HCT116 (cell line): ENCODE results near the gene BMP8B. TPM values are rescaled to one million over a fixed set of nuclear protein-coding genes. Genes with fewer than 3 reads are reported as not detected.
A peak's percentile ranks its signal among the peaks of the same experiment; 100 is the strongest.

ENCODE experiments used
- ATAC-seq: fragments of 200-7000 bp; cut with Tn5 transposase; 2 replicates; pipeline ENCODE4 v1.9.1; 2020; ENCODE audit warnings: mild to moderate bottlenecking, moderate library complexity
- BruUV-seq: library from RNA; stranded (reverse); fragments of 400-500 nt; replicated peaks from 2 replicates; lab custom pipeline; 2021; lab: Mats Ljungman, UMichigan
- CTCF ChIA-PET: fragments of 300-600 bp; sonication (Branson Sonifier 250); formaldehyde crosslinking; loops from one replicate; lab custom pipeline; 2021; ENCODE audit warnings: antibody characterized with exemption; lab: Charles Lee
- POLR2A ChIA-PET: fragments of 300-600, 350-600 bp; sonication (Branson Sonifier 250); formaldehyde crosslinking; loops from one replicate; lab custom pipeline; 2021; ENCODE audit warnings: antibody characterized with exemption; lab: Charles Lee
- RAD21 ChIA-PET, 2 experiments: fragments of 300-600 bp; sonication (Branson Sonifier 250); formaldehyde crosslinking; loops; one replicate each; lab custom pipeline; 2023; ENCODE audit warnings: low total read pairs in 2 of 2; ENCODE audit not compliant: uncharacterized antibody in 2 of 2, unreplicated experiment in 2 of 2, low non-redundant PET in 1 of 2; lab: Charles Lee
- DNase-seq: peaks from one replicate; pipeline ENCODE4 v3.0.0-alpha.2; 2010; ENCODE audit warnings: low read depth, low spot score
- H2AFZ ChIP-seq: fragments of 200-600 bp; shearing (Covaris generic), sonication (generic); 2 replicates; pipeline ENCODE4 v1.6.1; 2017; ENCODE audit warnings: low read depth, mixed run types, mixed read lengths, antibody characterized with exemption, low read length; ENCODE audit not compliant: poor library complexity, severe bottlenecking
- H3K27ac ChIP-seq: 2 replicates; pipeline ENCODE4 v1.5.1; 2012; ENCODE audit warnings: low read depth, low read length
- H3K27me3 ChIP-seq: fragments of 200-600 bp; sonication (generic); 2 replicates; pipeline ENCODE4 v1.6.1; 2016; ENCODE audit warnings: mixed run types, low read length, mixed read lengths; ENCODE audit not compliant: insufficient read depth
- H3K36me3 ChIP-seq, 2 experiments: fragments of 200-500 bp in 1 of 2; fragments of 200-600 bp in 1 of 2; sonication (Bioruptor generic) in 1 of 2; sonication (generic) in 1 of 2; 2 replicates each; pipeline versions ENCODE4 v1.5.1 to v1.6.1; 2014 to 2016; ENCODE audit warnings: low read length in 2 of 2, inconsistent platforms in 1 of 2, mixed read lengths in 1 of 2, mixed run types in 1 of 2; ENCODE audit not compliant: insufficient read depth in 2 of 2, control insufficient read depth in 1 of 2
- H3K4me1 ChIP-seq, 2 experiments: fragments of 200-600 bp in 1 of 2; sonication (generic) in 1 of 2; 2 replicates each; pipeline versions ENCODE4 v1.5.1 to v1.6.1; 2012 to 2017; ENCODE audit warnings: low read length in 2 of 2, inconsistent platforms in 1 of 2, mild to moderate bottlenecking in 1 of 2, mixed read lengths in 1 of 2, mixed run types in 1 of 2, moderate library complexity in 1 of 2; ENCODE audit not compliant: insufficient read depth in 2 of 2, control insufficient read depth in 1 of 2
- H3K4me2 ChIP-seq: fragments of 200-600 bp; sonication (generic); 2 replicates; pipeline ENCODE4 v1.6.1; 2017; ENCODE audit warnings: mixed run types, low read length, mixed read lengths
- H3K4me3 ChIP-seq, 2 experiments: fragments of 200-600 bp in 1 of 2; sonication (generic) in 1 of 2; replicated peaks in 1 of 2; 2 replicates each; pipeline ENCODE4 v1.5.1; 2011 to 2016; ENCODE audit warnings: low read length in 2 of 2, control low read depth in 1 of 2, low read depth in 1 of 2, mild to moderate bottlenecking in 1 of 2, mixed read lengths in 1 of 2, mixed run types in 1 of 2
- H3K79me2 ChIP-seq: fragments of 200-600 bp; sonication (generic); 2 replicates; pipeline ENCODE4 v1.6.1; 2017; ENCODE audit warnings: mild to moderate bottlenecking, mixed run types, low read length, moderate library complexity, mixed read lengths; ENCODE audit not compliant: insufficient read depth
- H3K9ac ChIP-seq: fragments of 200-600 bp; sonication (generic); 2 replicates; pipeline ENCODE4 v1.6.1; 2016; ENCODE audit warnings: low read length, mixed read lengths
- H3K9me2 ChIP-seq: fragments of 200-600 bp; sonication (generic), shearing (Covaris generic); 2 replicates; pipeline ENCODE4 v1.6.1; 2017; ENCODE audit warnings: mixed run types, mild to moderate bottlenecking, moderate library complexity; ENCODE audit not compliant: insufficient read depth
- H3K9me3 ChIP-seq, 2 experiments: fragments of 200-500 bp in 1 of 2; fragments of 200-600 bp in 1 of 2; sonication (Bioruptor generic) in 1 of 2; sonication (generic) in 1 of 2; 2 replicates each; pipeline ENCODE4 v1.6.1; 2014 to 2017; ENCODE audit warnings: low read length in 2 of 2, mixed read lengths in 2 of 2, inconsistent platforms in 1 of 2, low read depth in 1 of 2, mild to moderate bottlenecking in 1 of 2, mixed run types in 1 of 2, moderate library complexity in 1 of 2; ENCODE audit not compliant: control insufficient read depth in 1 of 2, insufficient read depth in 1 of 2
- H4K20me1 ChIP-seq: fragments of 200-600 bp; sonication (generic), shearing (Covaris generic); 2 replicates; pipeline ENCODE4 v1.6.1; 2017; ENCODE audit warnings: mixed run types, mild to moderate bottlenecking, moderate library complexity; ENCODE audit not compliant: insufficient read depth
- FOSL1 ChIP-seq: IDR thresholded peaks from 2 replicates; pipeline ENCODE4 v1.6.1; 2012; ENCODE audit warnings: low read depth
- JUND ChIP-seq: IDR thresholded peaks from 2 replicates; pipeline ENCODE4 v1.6.1; 2012
- RAD21 ChIP-seq: IDR thresholded peaks from 2 replicates; pipeline ENCODE4 v1.6.1; 2012; ENCODE audit warnings: low read depth, mild to moderate bottlenecking
- intact Hi-C: fragments of 100-400 bp; cut with micrococcal nuclease; formaldehyde crosslinking; loops from 2 replicates; pipeline ENCODE4 v1.10.0; 2022
- total RNA-seq: library from RNA; stranded (reverse); gene quantifications from one replicate; pipeline ENCODE4 v1.2.1, GENCODE V29; 2021; ENCODE audit not compliant: unreplicated experiment
- TF ChIP-seq, protein P1 (sequence below): IDR thresholded peaks from 2 replicates; pipeline ENCODE4 v1.6.1; 2012; ENCODE audit warnings: low read depth
- TF ChIP-seq, protein P2 (sequence below), 3 experiments: fragments of 200-600 bp in 1 of 3; sonication (generic) in 1 of 3; IDR thresholded peaks in 2 of 3; conservative IDR thresholded peaks in 1 of 3; 2 replicates each; pipeline ENCODE4 v1.5.1; 2012 to 2017; ENCODE audit warnings: low read depth in 2 of 3, low read length in 2 of 3, antibody characterized with exemption in 1 of 3, borderline replicate concordance in 1 of 3, control low read depth in 1 of 3, mild to moderate bottlenecking in 1 of 3, mixed read lengths in 1 of 3, mixed run types in 1 of 3, moderate library complexity in 1 of 3; ENCODE audit not compliant: insufficient read depth in 1 of 3

BMP8B gene
- total RNA-seq, 1 experiment from 2014 or later, result 9.5 TPM

DNA sequence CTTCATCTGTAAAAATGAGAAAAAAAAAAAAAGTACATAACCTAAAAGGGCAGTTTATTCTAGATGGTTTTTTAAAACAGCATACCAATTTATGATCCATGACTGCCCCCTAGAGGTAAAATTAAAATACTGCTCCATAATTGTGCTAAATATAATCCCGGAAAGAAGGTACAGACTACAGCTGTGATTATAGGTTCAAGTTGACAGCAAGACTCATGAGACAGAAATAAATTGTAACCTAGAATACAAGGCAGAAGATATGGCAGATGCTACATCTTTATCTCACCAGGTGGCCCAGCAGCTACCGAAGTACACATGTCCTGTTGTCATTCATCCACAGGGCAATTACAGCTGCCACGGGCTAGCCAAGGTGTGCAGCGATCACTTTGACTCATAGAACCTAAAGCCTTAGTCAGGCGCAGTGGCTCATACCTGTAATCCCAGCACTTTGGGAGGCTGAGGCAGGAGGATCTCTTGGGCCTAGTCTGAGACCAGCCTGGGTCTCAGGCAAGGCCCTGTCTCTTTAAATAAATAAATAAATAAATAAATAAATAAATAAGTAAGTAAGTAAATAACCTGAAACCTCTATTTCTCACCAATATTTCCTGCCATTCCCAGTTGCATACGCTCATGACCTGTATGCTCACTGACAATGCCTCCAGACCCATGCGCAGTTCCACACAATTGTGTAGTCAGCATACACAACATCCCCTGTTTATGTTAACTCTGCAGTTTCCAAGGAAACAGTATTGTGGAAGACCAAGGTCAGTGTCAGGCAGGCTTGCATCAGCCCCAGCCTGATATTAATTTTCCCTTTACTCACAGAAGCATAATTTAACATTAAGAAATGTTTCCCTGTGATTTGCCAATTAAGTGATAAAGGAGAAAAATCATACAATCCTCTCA lies 68.3 kb downstream of the BMP8B start:
- no peak overlapping the region for H3K9ac ChIP-seq
- CTCF ChIA-PET, result interaction anchor here (0.6 to 4.6 kb wide), 12 partner anchors 9 to 622 kb away, joined by 3 to 29 read pairs (median 4); partner anchors contain the start of gene HPCAL4
- ATAC-seq, result peak; percentile 82
- POLR2A ChIA-PET, result no interaction called here
- peak; percentile 48 for DNase-seq
- intact Hi-C loops, result loop anchor here (1.0 to 5.0 kb wide), 4 partner anchors 63 to 618 kb away; no protein-coding TSS in a partner anchor
- RAD21 ChIA-PET, result interaction anchor here (0.7 to 1.4 kb wide), 4 partner anchors 10 to 623 kb away, joined by 3 to 8 read pairs (median 4); no protein-coding TSS in a partner anchor
- H3K79me2 ChIP-seq, result no peaks in the 10 kb centered on the region
- H3K36me3 ChIP-seq, result no peaks in the 10 kb centered on the region
- peaks cover 4% of the 10 kb centered on the region; the same call in 1 of the 2 replicates for H3K27me3 ChIP-seq
- H3K4me2 ChIP-seq, result peak overlapping the region; percentile 60
- peak overlapping the region in 1 of 2 experiments; percentile 35; a peak in 1 of 4 replicates for H3K4me3 ChIP-seq
- no peaks in the 10 kb centered on the region for H3K9me3 ChIP-seq
- H2AFZ ChIP-seq, result peak overlapping the region; percentile 99
- no peak overlapping the region for H3K27ac ChIP-seq
- H4K20me1 ChIP-seq, result no peaks in the 10 kb centered on the region
- no TSS peak for BruUV-seq
- H3K4me1 ChIP-seq, result peaks cover 0 to 3% of the 10 kb centered on the region in 2 experiments; a peak in 1 of 4 replicates
- peak; percentile 85 for TF ChIP-seq RAD21
- TF ChIP-seq, protein P1, sequence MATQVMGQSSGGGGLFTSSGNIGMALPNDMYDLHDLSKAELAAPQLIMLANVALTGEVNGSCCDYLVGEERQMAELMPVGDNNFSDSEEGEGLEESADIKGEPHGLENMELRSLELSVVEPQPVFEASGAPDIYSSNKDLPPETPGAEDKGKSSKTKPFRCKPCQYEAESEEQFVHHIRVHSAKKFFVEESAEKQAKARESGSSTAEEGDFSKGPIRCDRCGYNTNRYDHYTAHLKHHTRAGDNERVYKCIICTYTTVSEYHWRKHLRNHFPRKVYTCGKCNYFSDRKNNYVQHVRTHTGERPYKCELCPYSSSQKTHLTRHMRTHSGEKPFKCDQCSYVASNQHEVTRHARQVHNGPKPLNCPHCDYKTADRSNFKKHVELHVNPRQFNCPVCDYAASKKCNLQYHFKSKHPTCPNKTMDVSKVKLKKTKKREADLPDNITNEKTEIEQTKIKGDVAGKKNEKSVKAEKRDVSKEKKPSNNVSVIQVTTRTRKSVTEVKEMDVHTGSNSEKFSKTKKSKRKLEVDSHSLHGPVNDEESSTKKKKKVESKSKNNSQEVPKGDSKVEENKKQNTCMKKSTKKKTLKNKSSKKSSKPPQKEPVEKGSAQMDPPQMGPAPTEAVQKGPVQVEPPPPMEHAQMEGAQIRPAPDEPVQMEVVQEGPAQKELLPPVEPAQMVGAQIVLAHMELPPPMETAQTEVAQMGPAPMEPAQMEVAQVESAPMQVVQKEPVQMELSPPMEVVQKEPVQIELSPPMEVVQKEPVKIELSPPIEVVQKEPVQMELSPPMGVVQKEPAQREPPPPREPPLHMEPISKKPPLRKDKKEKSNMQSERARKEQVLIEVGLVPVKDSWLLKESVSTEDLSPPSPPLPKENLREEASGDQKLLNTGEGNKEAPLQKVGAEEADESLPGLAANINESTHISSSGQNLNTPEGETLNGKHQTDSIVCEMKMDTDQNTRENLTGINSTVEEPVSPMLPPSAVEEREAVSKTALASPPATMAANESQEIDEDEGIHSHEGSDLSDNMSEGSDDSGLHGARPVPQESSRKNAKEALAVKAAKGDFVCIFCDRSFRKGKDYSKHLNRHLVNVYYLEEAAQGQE, result no peak
- 0 out of 2 replicates have a peak, but pooled peaks have one; percentile 8 for TF ChIP-seq FOSL1
- TF ChIP-seq, protein P2, sequence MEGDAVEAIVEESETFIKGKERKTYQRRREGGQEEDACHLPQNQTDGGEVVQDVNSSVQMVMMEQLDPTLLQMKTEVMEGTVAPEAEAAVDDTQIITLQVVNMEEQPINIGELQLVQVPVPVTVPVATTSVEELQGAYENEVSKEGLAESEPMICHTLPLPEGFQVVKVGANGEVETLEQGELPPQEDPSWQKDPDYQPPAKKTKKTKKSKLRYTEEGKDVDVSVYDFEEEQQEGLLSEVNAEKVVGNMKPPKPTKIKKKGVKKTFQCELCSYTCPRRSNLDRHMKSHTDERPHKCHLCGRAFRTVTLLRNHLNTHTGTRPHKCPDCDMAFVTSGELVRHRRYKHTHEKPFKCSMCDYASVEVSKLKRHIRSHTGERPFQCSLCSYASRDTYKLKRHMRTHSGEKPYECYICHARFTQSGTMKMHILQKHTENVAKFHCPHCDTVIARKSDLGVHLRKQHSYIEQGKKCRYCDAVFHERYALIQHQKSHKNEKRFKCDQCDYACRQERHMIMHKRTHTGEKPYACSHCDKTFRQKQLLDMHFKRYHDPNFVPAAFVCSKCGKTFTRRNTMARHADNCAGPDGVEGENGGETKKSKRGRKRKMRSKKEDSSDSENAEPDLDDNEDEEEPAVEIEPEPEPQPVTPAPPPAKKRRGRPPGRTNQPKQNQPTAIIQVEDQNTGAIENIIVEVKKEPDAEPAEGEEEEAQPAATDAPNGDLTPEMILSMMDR (IDR thresholded peaks at IDR 0.05 in 2 of 3, conservative IDR thresholded peaks at IDR 0.05 in 1 of 3; ENCODE audit: borderline replicate concordance in 1 of 3, insufficient read depth in 1 of 3, low read depth in 2 of 3, low read length in 2 of 3), result peak; percentile 37 to 80 (median 70); a peak in 5 of 6 replicates
- no peak for TF ChIP-seq JUND
- H3K9me2 ChIP-seq, result no peaks in the 10 kb centered on the region
